HL-60 (cell line): ENCODE measurements around the gene MND1.
"Not testable (repeated sequence)": the region's sequence is repeated elsewhere in the genome, so short reads cannot be mapped to it uniquely, and the experiment has no call there.

ENCODE experiments used
- DNase-seq, 2 experiments: peaks; one replicate each; pipeline ENCODE4 v3.0.0-alpha.2; 2010 to 2020; ENCODE audit warnings: low read depth in 1 of 2, low spot score in 1 of 2
- H3K27ac ChIP-seq: fragments of 250-450 bp; sonication (Bioruptor Pico); replicated peaks from 2 replicates; pipeline ENCODE4 v1.5.1; 2020; ENCODE audit warnings: mild to moderate bottlenecking, moderate library complexity
- H3K27me3 ChIP-seq: fragments of 250-450 bp; sonication (Bioruptor Pico); 2 replicates; pipeline ENCODE4 v1.5.1; 2021; ENCODE audit warnings: mild to moderate bottlenecking, moderate library complexity; ENCODE audit not compliant: insufficient read depth, poor library complexity, severe bottlenecking
- H3K4me3 ChIP-seq: replicated peaks from 2 replicates; pipeline ENCODE4 v1.5.1; 2011; ENCODE audit warnings: mild to moderate bottlenecking, control low read depth, low read length; ENCODE audit not compliant: insufficient read depth
- CTCF ChIP-seq: IDR thresholded peaks from one replicate; pipeline ENCODE4 v1.5.1; 2011; ENCODE audit warnings: low read length, control low read depth, inconsistent platforms; ENCODE audit not compliant: insufficient read depth
- GABPA ChIP-seq: IDR thresholded peaks from 2 replicates; pipeline ENCODE4 v1.6.1; 2012; ENCODE audit warnings: low read depth
- POLR2AphosphoS5 ChIP-seq: IDR thresholded peaks from 2 replicates; pipeline ENCODE4 v1.6.1; 2012; ENCODE audit warnings: low read depth
- REST ChIP-seq: IDR thresholded peaks from 2 replicates; pipeline ENCODE4 v1.6.1; 2012; ENCODE audit warnings: low read depth; ENCODE audit not compliant: insufficient replicate concordance
- SPI1 ChIP-seq: IDR thresholded peaks from 2 replicates; pipeline ENCODE4 v1.6.1; 2012; ENCODE audit warnings: low read depth, mild to moderate bottlenecking, borderline replicate concordance

MND1 gene

GRCh38 chr4:153451911-153452657 is 107.6 kb downstream of the MND1 start:
- Histone ChIP-seq H3K4me3 (no peak overlapping the region), H3K27ac (peak overlapping the region; percentile 53), H3K27me3 (no peaks in the 10 kb centered on the region)
- no peak for TF ChIP-seq SPI1
- TF ChIP-seq POLR2AphosphoS5: 0 out of 2 replicates have a peak, but pooled peaks have one; percentile 28
- DNase-seq: peak in 1 of 2 experiments; percentile 87

GRCh38 chr4:153452658-153453378 is 108.3 kb downstream of the MND1 start:
- TF ChIP-seq GABPA (no peak), REST (no peak), SPI1 (no peak), POLR2AphosphoS5 (no peak), CTCF (no peak)
- peak overlapping the region; percentile 53 for H3K27ac ChIP-seq
- no peaks in the 10 kb centered on the region for H3K27me3 ChIP-seq
- H3K4me3 ChIP-seq: no peak overlapping the region
- no peak for DNase-seq

- peak in 1 of 2 experiments; percentile 62 for DNase-seq
- TF ChIP-seq POLR2AphosphoS5 (no peak), SPI1 (no peak), CTCF (no peak), GABPA (no peak)
- no peak overlapping the region for H3K4me3 ChIP-seq
- no peaks in the 10 kb centered on the region for H3K27me3 ChIP-seq
- peak overlapping the region; percentile 21; the same call in 1 of the 2 replicates for H3K27ac ChIP-seq
These were observed 108.9 kb downstream of the MND1 start for GRCh38 chr4:153453402-153453801.

GRCh38 chr4:153458969-153459368 is 114.5 kb downstream of the MND1 start:
- peak overlapping the region; percentile 13; the same call in 1 of the 2 replicates for H3K27ac ChIP-seq
- H3K4me3 ChIP-seq: no peak overlapping the region
- no peak for TF ChIP-seq REST
- TF ChIP-seq SPI1: peak; percentile 82
- no peaks in the 10 kb centered on the region for H3K27me3 ChIP-seq
- peak in 1 of 2 experiments; percentile 52 for DNase-seq

GRCh38 chr4:153461549-153461948 is 117.1 kb downstream of the MND1 start:
- not testable (repeated sequence) for H3K4me3 ChIP-seq, H3K27me3 ChIP-seq, DNase-seq, H3K27ac ChIP-seq
